ENCODE results near the gene ARFGEF2. TPM values are rescaled to one million over a fixed set of nuclear protein-coding genes. Genes with fewer than 3 reads are reported as not detected.

ARFGEF2 gene
- total and polyA plus RNA-seq, 12 donors = 6.2 to 50.0 (median 41.8) TPM

GRCh38 chr20:48965189-48965910 is 43.8 kb downstream of the ARFGEF2 start:
- Histone ChIP-seq H3K4me1 (peaks cover 0 to 9% (median 0%) of the 10 kb centered on the region in 9 donors), H3K9me3 (no peaks in the 10 kb centered on the region), H3K36me3 (peaks cover 0 to 98% (median 38%) of the 10 kb centered on the region in 9 donors), H3K27me3 (no peaks in the 10 kb centered on the region), H3K4me3 (no peak overlapping the region), H3K27ac (peak overlapping the region in 1 of 10 donors; percentile 6)
- no peak for DNase-seq
- no peak for ATAC-seq
- 63 to 74% methylated on average over 3 of the region's 3 CpGs for WGBS, 2 donors
- intact Hi-C loops (cut with DNase I) = no loop called here
- TF ChIP-seq CTCF (IDR thresholded peaks at IDR 0.05) = no peak

GRCh38 chr20:48970681-48971365 is 49.3 kb downstream of the ARFGEF2 start:
- Histone ChIP-seq H3K9me3 (no peaks in the 10 kb centered on the region), H3K27me3 (no peaks in the 10 kb centered on the region), H3K27ac (no peak overlapping the region), H3K4me1 (peaks cover 0 to 22% (median 4%) of the 10 kb centered on the region in 9 donors), H3K4me3 (no peak overlapping the region), H3K36me3 (peaks cover 0 to 100% (median 72%) of the 10 kb centered on the region in 9 donors)
- ATAC-seq = no peak
- intact Hi-C loops (cut with DNase I) = no loop called here
- no peak for DNase-seq
- 90 to 97% methylated on average over 10 of the region's 10 CpGs for WGBS, 2 donors
- TF ChIP-seq CTCF (IDR thresholded peaks at IDR 0.05) = no peak

GRCh38 chr20:48971956-48972355 is 50.4 kb downstream of the ARFGEF2 start:
- peaks cover 0 to 100% (median 73%) of the 10 kb centered on the region in 9 donors for H3K36me3 ChIP-seq
- no peak overlapping the region for H3K4me3 ChIP-seq
- WGBS, 2 donors = 63 to 83% methylated on average over 4 of the region's 4 CpGs
- intact Hi-C loops (cut with DNase I) = no loop called here
- H3K27me3 ChIP-seq = no peaks in the 10 kb centered on the region
- no peaks in the 10 kb centered on the region for H3K9me3 ChIP-seq
- no peak for TF ChIP-seq CTCF (IDR thresholded peaks at IDR 0.05)
- ATAC-seq (no peak), DNase-seq (no peak)
- peak overlapping the region in 4 of 10 donors; percentile 22 to 52 (median 40) for H3K27ac ChIP-seq
- peaks cover 0 to 30% (median 4%) of the 10 kb centered on the region in 9 donors for H3K4me1 ChIP-seq

GRCh38 chr20:48972816-48973215 is 51.3 kb downstream of the ARFGEF2 start:
- H3K4me3 ChIP-seq = no peak overlapping the region
- no peaks in the 10 kb centered on the region for H3K27me3 ChIP-seq
- DNase-seq = no peak
- peak in 1 of 8 donors; percentile 33 for ATAC-seq
- H3K9me3 ChIP-seq = no peaks in the 10 kb centered on the region
- intact Hi-C loops (cut with DNase I) = no loop called here
- WGBS, 2 donors = 73% methylated on average over 3 of the region's 3 CpGs
- peak overlapping the region in 4 of 10 donors; percentile 22 to 52 (median 40) for H3K27ac ChIP-seq
- TF ChIP-seq CTCF (IDR thresholded peaks at IDR 0.05) = no peak
- H3K4me1 ChIP-seq = peaks cover 0 to 30% (median 4%) of the 10 kb centered on the region in 9 donors
- H3K36me3 ChIP-seq = peaks cover 0 to 100% (median 73%) of the 10 kb centered on the region in 9 donors
